NCI-H69 (cell line): ENCODE measurements around the gene QKI.

Source experiments
- DNase-seq: peaks from one replicate; lab custom pipeline; 2025; lab: John Stamatoyannopoulos, UW

The QKI gene

GRCh38 chr6:163391985-163392384 lies 22.5 kb upstream of the QKI start:
- no peak for DNase-seq

DNA sequence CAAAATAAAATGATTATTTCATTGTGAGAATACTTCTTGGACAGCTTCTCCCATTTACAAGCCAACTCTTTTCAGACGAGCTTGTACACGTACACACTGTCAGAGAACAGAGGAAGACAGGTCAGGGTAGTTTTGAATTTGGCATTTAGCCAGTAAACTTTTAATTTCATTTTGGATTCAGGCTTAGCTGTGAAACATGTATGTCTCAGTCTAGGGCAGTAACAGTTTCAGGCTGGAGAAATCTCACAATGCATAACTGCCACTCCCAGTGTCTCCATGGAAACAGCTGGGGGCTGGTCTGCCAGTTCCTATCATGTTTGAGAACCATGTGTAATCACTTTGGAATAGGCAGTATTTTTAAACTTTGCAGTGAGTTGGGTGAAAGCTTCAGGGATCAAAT lies 22.0 kb upstream of the QKI start:
- peak; percentile 14 for DNase-seq

DNA sequence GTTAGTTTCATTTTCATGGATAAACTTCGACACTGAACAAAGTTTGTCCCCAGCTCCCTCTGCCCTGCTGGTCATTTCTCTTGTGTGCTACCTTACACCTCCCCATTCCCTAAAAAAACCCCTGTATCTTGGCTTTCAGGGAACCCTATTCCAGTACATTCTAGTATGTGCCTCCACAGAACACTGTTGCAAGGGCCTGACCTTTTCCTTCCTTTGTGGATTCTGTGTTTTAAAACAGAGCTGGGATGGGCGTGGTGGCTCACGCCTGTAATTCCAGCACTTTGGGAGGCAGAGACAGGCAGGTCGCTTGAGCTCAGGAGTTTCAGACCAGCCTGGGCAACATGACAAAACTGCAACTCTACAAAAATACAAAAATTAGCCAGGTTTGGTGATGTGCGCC lies 20.6 kb upstream of the QKI start:
- no peak for DNase-seq

GRCh38 chr6:163394659-163395058 lies 19.9 kb upstream of the QKI start:
- DNase-seq = no peak

- no peak for DNase-seq
Measured at GRCh38 chr6:163395122-163395830, 19.2 kb upstream of the QKI start.

DNA sequence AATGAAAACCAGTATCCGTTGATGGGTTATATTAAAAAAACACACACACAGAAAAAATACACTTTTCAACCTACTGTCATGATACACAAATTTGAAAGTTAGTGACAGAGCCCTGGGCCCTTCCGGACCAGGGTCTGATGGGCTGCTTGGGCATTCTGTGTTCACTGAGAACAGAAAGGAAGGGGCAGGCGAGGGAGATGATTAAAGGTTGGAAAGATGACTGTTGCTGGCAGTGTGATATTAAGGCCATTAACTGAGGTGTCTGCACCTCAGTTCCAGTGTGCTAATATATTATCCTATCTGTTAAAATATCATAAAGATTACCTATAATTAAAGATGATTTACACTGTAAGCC lies 18.7 kb upstream of the QKI start:
- no peak for DNase-seq

DNA sequence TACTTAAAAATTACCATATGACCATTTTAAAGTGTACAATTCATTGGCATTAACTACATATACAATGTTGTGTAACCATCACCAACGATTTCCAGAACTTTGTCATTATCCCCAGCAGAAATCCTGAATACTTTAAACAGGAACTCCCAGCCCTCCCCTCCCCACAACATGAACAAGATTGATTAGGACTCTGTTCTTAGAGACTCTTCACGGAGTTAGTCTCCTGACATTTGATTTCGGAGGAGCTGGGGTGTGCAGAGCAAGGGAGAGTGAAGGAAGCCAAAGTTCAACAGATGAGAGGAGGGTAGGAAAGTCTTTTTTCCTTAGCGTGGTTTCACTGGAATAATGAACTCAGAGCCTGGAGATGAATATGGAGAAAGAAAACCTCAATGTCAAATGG lies 17.2 kb upstream of the QKI start:
- DNase-seq = no peak

- no peak for DNase-seq
Measured at GRCh38 chr6:163398115-163398514, 16.4 kb upstream of the QKI start.

GRCh38 chr6:163398815-163399214 lies 15.7 kb upstream of the QKI start:
- DNase-seq = no peak

DNA sequence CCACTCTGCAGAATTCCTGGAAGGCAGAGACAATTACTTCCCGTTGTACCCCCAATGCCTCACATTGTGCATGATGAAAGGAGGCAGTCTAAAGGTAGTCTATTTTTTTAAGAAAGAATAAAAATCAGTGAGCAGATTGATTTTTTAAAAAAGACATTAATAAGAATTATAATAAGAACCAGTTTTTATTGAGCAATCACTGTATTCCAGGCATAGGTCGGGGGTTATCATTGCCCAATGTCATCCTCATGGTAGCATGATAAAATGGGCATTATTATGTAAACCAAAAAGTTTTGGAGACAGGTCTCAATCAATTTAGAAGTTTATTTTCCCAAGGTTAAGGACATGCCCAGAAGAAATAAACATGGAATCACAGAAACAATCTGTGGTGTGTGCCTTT lies 14.0 kb upstream of the QKI start:
- no peak for DNase-seq

- DNase-seq = no peak
Measured at GRCh38 chr6:163401039-163401885, 13.3 kb upstream of the QKI start.

DNA sequence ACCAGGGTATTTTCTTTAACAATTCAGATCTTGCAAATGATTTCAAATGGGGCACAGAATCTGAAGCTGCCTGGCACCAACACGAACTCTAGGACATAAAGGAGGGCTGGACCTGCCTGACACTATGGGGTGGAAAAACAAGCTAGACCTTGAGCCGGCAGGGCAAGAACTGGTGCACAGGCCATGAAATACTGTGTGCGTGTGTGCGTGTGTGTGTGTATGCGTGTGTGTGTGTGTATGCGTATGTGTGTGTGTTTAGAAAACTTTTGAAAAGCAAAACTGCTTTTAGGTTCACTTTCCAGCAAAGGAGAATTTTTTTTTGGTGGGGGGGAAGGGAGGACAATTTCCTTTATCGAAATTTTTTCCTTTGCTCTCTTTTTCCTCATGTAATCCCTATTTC lies 11.9 kb upstream of the QKI start:
- DNase-seq = no peak

- no peak for DNase-seq
Measured at GRCh38 chr6:163404825-163405265, 9.7 kb upstream of the QKI start.

GRCh38 chr6:163405412-163406309 lies 8.9 kb upstream of the QKI start:
- no peak for DNase-seq

DNA sequence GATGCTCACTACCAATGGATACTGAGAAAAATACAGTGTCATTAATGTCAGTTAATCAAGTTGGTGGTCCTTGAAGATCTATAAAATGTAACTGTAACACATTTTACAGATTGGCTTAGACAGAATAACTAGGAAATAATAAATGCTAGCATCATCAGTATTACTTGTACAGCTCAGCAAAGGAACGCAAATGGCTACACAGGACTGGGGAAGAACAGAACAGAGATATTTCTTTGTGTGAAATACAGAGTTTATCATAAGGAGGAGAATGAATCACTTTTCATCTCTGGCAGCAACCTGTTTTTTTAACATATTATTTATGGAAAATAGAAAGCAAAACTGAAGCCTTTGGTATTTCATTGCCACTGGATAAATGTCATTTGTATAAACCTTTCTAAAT lies 8.2 kb upstream of the QKI start:
- DNase-seq = no peak

DNA sequence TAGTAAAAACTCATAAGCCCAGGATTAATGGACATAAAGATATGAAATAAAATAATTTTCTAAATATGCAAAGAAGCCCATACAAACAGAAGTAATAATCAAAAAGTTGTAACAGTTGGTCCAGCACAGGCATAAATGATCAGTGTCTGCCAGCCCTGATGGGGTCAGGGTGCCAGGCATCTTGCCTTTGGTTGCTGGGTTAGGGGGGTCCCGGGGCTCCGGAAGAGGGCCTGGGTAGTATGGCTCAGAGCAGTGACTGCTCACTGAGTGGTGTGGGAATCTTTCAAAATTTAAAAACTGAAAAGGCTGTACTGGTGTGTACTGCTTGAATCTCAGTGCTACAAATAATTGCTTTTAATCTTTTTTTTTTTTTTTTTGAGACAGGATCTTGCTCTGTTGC lies 7.7 kb upstream of the QKI start:
- DNase-seq = no peak

DNA sequence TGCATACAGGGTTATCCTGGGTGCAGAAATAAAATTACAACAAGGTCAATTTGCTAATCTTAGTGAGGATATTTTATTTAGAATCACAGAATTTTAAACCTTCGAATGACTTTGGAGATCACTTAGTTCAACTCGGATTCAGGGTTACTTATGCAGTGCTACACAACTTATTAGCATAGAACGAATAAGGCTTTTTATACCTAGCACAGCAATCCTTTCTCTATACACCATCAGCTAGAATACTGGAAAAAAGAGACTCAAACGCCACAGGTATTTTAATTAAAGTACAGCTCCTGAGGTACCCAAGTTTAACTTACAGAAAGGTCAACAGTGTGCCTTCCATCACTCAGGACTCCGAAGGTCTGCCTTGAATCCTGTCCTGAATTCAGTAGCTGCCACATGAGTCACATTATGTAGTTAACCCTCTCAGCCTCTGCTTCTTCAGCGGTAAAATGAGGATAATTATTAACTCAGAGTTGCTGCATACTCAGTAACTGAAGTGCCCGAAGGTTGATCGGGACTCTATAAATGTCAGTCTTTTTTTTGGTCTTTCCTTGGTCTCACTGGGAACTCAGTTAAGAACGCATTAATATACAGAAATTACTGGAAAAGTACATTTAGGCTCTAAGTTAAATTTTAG lies 6.0 kb upstream of the QKI start:
- DNase-seq = no peak

DNA sequence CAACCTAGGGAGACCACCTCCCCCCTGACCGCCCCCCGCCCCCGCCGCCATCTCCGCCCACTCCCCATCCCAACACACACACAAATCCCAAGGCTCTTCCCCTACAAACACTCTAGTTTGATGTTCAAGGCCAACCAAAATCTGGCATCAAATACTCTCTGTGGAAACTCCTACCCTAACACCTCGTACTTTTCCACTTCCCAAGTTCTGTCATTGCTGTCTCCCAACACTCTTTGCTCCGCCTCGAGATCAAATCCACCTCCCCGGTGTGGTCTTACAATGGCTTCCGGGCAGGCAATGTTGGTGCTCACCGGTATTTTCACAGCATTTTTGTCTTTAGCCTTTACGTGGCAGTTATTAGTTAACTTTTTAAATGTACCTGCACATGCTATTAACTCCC lies 4.8 kb upstream of the QKI start:
- DNase-seq = no peak

GRCh38 chr6:163412341-163412740 lies 2.2 kb upstream of the QKI start:
- DNase-seq = no peak

DNA sequence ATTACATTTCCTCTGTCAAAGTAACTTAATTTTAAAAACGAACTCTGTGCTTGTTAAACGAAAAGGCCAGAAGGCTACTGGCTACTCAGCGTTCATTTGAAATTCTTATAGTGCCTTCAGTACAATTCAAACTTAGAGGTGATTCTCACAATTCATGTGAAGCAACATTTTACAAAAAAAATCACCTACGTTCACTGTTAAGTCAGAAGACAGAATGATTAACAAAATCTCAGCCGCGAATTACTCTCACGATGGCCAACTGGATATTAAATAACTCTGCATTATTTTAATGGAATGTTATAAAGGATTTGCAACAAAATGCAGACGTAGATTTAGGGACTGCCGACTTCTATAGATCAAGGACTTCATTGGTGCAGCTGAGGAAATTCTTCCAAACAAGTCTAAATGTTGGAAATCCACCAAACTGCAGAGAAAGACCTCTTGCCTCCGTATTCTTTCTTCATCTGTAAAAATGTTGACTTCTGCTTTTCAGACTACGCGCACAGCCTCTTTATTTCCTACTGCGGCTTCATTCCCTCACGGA lies 1.6 kb upstream of the QKI start:
- DNase-seq = no peak

DNA sequence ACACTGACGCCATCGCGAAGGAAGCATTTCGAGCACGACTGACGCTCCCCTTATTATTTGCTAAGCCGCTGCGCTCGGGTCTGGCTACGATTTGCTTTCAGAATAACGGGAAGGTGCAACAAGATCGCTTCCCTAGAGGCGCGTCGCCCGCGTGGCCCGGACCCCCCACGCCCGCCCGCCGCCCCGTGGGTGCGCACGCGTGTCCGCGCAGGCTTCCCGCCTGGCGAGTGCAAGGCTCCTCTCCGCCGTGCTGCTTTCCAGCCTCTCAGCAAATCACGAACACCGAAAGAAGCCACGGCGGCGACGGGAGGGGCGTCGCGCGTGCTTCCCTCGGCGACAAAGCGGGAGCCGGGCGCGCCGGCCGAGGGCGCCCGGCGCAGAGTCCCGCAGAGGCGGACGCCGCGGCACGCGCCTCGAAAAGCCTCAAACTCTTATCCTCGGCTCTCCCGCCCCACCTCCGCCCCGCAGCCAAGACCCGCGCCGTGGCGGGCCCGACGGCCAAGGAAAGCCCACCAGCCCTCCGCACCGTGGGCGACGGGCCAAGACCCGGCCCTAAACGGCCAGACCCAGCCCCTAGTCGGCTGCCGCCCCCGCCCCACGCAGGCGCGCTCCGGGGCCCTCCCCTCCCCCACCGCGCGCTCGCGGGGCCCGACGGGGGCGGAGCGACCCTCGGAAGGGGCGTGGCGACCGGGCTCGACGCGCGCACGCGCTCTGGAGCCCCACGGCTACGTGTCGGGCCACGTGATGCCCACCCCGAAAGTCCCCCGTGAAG lies 987 bp upstream of the QKI start:
- DNase-seq = peak; percentile 95
